ENCODE measurements around the gene C5orf63.
A peak's percentile ranks its signal among the peaks of the same experiment; 100 is the strongest.
"Not testable (repeated sequence)": the region's sequence is repeated elsewhere in the genome, so short reads cannot be mapped to it uniquely, and the experiment has no call there.

The C5orf63 gene

DNA sequence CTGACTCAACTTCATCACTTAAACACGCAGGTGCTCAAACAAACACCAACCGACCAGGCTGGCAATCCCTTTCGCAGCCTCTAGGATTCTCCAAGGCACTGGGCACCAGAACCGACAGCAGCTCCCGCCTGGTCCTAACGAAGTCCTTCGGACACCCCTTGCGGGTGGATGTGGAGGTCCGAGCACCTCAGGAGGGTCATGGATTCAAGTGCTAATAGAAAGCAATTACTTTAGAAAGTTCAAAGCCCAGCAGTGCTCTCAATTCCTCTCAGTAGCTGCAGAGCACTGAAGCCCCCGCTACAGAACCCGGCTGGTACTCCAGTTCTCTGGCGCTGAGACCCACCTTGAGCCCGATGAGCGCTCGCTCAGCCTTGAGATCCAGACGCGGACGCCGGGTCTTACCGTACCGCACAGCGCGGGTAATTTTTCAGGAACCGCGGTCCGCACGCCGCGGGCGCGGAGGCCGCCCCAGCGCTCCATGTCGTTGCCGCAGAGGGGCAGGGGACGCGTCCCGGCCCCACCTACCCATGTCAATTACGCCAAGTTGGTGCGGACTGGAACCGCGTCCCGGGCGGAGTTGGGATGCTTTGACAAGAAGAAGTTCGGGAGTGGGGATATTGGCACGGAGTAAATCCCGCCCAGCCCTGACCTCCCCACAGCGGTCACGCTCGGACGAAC is 43.6 kb downstream of the C5orf63 start:
- DNase-seq (ENCODE audit: low read depth, low spot score): peak; percentile 73
- H3K4me3 ChIP-seq (ENCODE audit: low read depth, low read length): peak overlapping the region; percentile 74
- in situ Hi-C loops (cut with HindIII; ENCODE audit: low sequenced_read_pairs): no loop called here
- TF ChIP-seq, protein P1, sequence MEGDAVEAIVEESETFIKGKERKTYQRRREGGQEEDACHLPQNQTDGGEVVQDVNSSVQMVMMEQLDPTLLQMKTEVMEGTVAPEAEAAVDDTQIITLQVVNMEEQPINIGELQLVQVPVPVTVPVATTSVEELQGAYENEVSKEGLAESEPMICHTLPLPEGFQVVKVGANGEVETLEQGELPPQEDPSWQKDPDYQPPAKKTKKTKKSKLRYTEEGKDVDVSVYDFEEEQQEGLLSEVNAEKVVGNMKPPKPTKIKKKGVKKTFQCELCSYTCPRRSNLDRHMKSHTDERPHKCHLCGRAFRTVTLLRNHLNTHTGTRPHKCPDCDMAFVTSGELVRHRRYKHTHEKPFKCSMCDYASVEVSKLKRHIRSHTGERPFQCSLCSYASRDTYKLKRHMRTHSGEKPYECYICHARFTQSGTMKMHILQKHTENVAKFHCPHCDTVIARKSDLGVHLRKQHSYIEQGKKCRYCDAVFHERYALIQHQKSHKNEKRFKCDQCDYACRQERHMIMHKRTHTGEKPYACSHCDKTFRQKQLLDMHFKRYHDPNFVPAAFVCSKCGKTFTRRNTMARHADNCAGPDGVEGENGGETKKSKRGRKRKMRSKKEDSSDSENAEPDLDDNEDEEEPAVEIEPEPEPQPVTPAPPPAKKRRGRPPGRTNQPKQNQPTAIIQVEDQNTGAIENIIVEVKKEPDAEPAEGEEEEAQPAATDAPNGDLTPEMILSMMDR (IDR thresholded peaks at IDR 0.05; ENCODE audit: low read depth, low read length): peak; percentile 59

DNA sequence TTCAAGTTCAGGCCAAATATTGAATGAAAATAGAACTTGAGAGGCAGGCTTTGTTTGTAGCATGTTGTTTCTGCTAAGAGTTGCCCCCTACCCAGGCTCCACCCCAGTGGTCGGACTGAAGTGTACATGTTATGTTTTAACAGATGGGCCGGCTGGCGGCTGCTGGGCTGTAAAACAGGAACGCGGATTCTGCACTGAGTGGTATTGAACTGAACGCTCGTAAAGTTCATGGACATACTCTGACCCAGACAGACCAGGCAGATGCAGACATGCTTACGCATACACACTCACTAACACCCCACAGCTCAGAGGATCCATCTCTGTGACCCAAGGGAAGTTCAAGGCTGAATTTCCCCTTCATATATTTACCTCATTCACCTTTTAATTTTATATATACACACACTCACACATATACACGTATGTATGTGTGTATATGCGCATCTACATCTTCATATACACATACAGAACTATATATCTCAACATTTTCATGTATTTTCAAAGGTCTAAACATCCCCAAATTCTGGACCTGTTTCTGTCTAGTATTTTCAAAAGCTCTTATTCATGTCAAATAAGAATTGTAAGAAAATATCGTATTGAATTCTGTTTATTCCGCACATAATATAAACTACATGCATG is 44.4 kb downstream of the C5orf63 start:
- TF ChIP-seq, protein P1 (IDR thresholded peaks at IDR 0.05; ENCODE audit: low read depth, low read length): no peak
- in situ Hi-C loops (cut with HindIII; ENCODE audit: low sequenced_read_pairs): no loop called here
- H3K4me3 ChIP-seq (ENCODE audit: low read depth, low read length): peak overlapping the region; percentile 74
- DNase-seq (ENCODE audit: low read depth, low spot score): peak; percentile 22

DNA sequence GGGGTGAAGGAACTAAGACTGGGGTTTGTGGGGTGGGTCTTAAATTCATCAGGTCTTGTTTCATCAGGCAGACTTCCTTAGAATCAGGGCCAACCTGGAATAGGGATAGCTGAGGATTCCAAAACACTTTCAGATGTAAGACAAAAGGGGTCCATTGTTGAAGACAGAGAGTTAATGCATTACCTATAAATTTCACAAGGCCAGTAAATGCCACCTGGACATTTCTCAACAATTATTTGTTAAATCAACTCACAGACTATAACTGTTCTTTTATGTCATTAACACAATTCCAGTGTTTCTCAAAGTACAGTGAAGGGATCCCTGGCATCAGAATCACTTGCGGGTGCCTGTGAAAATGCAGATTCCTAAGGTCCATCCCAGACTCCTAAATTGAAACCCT is 45.8 kb downstream of the C5orf63 start:
- in situ Hi-C loops (cut with HindIII; ENCODE audit: low sequenced_read_pairs): no loop called here
- no peak overlapping the region for H3K4me3 ChIP-seq (ENCODE audit: low read depth, low read length)
- TF ChIP-seq, protein P1 (IDR thresholded peaks at IDR 0.05; ENCODE audit: low read depth, low read length): no peak
- DNase-seq (ENCODE audit: low read depth, low spot score): no peak

DNA sequence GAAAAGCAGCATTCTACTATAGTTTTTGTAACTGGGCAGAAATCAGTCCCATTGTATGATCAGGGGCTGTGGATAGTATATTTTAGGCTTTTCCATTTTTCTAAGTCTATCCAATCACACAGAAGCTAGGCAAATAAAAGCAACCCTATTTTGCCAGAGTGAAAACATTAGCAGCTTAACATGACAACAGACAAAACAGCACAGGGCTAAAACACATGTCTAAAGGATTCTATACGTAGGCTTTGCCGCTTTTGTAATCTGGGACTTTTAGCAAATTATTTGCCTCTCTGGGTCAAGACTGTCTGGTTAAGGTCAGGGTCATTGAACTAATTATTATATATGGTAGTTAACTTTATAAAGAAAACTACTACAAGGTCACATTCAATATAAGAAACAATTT is 47.1 kb downstream of the C5orf63 start:
- no peak for DNase-seq (ENCODE audit: low read depth, low spot score)
- H3K4me3 ChIP-seq (ENCODE audit: low read depth, low read length): no peak overlapping the region
- TF ChIP-seq, protein P1 (IDR thresholded peaks at IDR 0.05; ENCODE audit: low read depth, low read length): no peak
- in situ Hi-C loops (cut with HindIII; ENCODE audit: low sequenced_read_pairs): no loop called here

DNA sequence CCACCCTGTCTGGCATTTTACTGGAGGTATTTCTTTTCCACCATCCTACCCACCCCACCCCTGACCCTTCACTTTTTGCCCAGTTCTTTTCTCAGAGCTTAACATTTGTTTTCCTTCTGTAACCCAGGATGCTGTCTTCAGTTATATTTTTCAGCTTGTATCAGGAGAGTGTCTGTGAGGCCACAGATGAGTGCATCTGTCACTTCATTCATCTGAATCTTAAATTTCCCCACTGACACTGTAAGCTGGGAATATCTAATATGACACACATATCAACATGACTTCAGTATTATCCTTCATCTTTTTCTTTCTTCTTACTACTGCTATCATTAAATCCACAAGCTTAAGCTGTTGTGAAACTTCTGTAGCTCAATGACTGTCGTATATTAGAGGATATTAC is 47.8 kb downstream of the C5orf63 start:
- no peak for DNase-seq (ENCODE audit: low read depth, low spot score)
- H3K4me3 ChIP-seq (ENCODE audit: low read depth, low read length): no peak overlapping the region
- TF ChIP-seq, protein P1 (IDR thresholded peaks at IDR 0.05; ENCODE audit: low read depth, low read length): no peak
- in situ Hi-C loops (cut with HindIII; ENCODE audit: low sequenced_read_pairs): no loop called here

DNA sequence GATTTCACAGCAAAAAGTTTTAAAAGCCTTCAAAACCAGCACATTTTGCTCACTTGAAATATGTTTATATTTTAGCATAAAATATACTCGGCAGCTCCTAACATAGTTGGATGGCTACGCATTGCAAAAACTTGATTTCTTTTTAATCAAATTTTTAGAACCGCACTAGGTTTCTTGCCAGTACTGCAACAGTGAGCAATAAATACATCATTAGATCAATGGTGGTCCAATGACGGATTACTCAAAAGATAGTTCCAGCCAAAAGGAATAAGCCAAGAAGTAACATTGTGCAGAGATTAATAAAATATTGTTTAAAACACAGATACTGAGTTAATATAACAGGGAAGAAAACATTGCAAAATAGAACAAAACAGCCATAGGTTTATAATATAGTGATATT is 48.5 kb downstream of the C5orf63 start:
- H3K4me3 ChIP-seq (ENCODE audit: low read depth, low read length): no peak overlapping the region
- in situ Hi-C loops (cut with HindIII; ENCODE audit: low sequenced_read_pairs): no loop called here
- DNase-seq (ENCODE audit: low read depth, low spot score): no peak
- TF ChIP-seq, protein P1 (IDR thresholded peaks at IDR 0.05; ENCODE audit: low read depth, low read length): no peak

DNA sequence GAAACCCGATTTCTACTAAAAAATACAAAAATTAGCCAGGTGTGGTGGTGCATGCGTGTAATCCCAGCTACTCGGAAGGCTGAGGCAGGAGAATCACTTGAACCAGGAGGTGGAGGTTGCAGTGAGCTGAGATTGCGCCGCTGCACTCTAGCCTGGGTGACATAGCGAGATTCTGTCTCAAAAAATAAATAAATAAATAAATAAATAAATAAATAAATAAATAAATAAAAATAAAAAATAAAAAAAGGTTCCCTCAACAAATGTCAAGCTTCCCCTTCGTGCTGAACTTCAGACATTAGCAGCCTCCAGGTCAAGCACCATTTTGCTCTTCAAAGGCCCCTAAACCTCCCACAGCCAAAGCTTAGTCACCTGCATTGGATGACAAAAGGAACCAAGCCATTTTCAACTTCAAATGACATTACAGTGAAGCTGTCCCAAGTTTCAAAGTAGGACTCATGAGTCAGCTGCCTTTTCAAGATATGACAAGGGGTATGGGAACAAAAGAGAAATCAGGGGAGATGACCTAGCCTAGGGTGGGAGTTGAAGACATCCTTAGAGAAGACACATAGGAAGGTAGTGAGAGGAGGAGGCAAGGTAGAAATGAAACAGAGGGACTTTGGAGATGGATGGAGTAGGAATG is 49.6 kb downstream of the C5orf63 start:
- DNase-seq (ENCODE audit: low read depth, low spot score); in situ Hi-C loops (cut with HindIII; ENCODE audit: low sequenced_read_pairs); H3K4me3 ChIP-seq (ENCODE audit: low read depth, low read length): not testable (repeated sequence)
